Left forelimb (tissue), 1 donor: ENCODE data around the gene BEAN1.

Source experiments
- DNase-seq: peaks from one replicate; pipeline ENCODE4 v3.0.0-alpha.2; 2018; ENCODE audit warnings: low spot score

Gene BEAN1

GRCh38 chr16:66427036-66427860 is at the start of gene BEAN1:
Gene BEAN1, plus strand, starts transcription at chr16:66427295. Its CDS starts 10,382 bp downstream, at chr16:66437677.
- DNase-seq: no peak

DNA sequence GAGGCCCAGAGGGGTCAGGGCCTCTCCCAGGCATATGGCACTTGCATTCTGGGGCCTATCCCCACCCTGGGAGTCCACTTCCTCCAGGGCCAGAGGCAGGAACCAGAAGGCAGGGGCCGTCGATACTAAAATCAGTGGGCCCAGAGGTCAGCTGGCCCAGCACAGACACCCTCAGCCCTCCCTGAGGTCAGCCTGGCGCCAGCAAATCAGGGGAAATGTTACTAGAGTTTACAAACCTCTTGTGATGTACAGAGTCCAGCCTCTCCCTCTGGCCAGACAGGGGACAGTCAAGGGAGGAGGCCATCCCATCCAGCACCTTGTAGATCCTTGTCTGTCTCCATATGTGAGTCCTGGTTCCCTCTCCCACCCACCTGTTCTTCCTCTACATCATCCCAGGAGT is 49.8 kb upstream of the BEAN1 start:
- no peak for DNase-seq

DNA sequence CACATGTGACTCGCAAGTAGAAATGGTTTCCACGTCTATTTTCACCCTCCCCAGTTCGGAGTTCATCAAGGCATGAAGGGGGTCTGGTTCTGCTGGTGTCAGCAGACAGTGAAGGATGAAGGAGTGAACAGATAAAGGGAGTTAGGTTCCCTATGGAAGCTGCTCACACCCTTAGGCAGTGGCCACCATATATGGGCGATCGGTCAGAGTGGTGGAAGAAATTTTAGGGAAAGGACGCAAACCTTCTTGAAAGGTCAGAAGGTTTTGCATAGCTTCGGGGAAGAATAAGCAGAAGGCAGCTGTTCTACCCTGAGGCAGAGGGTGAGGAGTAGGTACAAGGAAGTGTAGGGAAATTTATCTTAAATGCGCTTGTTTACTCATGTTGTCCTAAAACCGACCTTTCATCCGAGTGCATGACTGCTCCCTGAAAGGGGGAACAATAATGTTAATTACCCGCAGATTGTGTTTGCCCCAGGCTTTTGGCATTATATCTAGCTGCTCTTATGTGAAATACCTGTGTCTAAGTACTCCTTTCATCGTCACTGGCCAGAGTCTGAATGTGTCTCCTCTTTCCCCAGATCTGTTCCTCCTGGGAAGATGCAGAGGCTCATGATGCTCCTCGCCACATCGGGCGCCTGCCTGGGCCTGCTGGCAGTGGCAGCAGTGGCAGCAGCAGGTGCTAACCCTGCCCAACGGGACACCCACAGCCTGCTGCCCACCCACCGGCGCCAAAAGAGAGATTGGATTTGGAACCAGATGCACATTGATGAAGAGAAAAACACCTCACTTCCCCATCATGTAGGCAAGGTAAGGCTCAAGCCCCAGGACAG is 48.1 kb upstream of the BEAN1 start:
- no peak for DNase-seq

GRCh38 chr16:66379571-66379941 is 47.5 kb upstream of the BEAN1 start:
- DNase-seq: no peak

- DNase-seq: no peak
Observed at GRCh38 chr16:66380421-66380820, 46.7 kb upstream of the BEAN1 start.

- no peak for DNase-seq
Observed at GRCh38 chr16:66381585-66382170, 45.4 kb upstream of the BEAN1 start.

- no peak for DNase-seq
Observed at GRCh38 chr16:66382171-66382965, 44.7 kb upstream of the BEAN1 start.

GRCh38 chr16:66382966-66383299 is 44.2 kb upstream of the BEAN1 start:
- DNase-seq: no peak

- DNase-seq: no peak
Observed at GRCh38 chr16:66383551-66383950, 43.5 kb upstream of the BEAN1 start.

- no peak for DNase-seq
Observed at GRCh38 chr16:66385415-66385814, 41.7 kb upstream of the BEAN1 start.

GRCh38 chr16:66386629-66387622 is 40.2 kb upstream of the BEAN1 start:
- DNase-seq: peak; percentile 53

DNA sequence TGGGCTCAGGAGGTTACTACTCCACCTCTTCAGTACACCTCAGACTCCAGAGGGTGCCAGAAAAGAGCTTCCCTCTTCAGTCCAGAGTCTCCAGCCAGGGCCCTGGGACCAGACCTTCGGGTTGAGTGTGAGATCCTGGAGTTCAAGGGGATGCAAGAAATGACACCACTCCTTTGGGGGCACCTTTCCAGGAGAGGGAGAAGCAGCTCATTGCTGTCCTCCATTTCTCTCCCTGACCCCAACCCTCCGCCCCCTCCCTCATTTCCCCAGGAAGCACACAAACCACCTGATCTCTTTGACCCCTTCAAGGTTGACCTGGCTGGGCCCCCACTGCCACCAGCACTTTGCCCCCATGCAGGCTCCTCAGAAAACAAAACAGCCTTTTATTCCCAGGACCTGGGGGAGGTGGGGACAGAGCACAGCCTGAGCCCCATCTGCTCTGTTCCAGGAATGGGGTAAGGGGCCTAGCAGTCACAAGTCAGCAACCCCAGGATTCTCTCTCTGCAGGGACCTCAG is 39.2 kb upstream of the BEAN1 start:
- DNase-seq: peak; percentile 46

DNA sequence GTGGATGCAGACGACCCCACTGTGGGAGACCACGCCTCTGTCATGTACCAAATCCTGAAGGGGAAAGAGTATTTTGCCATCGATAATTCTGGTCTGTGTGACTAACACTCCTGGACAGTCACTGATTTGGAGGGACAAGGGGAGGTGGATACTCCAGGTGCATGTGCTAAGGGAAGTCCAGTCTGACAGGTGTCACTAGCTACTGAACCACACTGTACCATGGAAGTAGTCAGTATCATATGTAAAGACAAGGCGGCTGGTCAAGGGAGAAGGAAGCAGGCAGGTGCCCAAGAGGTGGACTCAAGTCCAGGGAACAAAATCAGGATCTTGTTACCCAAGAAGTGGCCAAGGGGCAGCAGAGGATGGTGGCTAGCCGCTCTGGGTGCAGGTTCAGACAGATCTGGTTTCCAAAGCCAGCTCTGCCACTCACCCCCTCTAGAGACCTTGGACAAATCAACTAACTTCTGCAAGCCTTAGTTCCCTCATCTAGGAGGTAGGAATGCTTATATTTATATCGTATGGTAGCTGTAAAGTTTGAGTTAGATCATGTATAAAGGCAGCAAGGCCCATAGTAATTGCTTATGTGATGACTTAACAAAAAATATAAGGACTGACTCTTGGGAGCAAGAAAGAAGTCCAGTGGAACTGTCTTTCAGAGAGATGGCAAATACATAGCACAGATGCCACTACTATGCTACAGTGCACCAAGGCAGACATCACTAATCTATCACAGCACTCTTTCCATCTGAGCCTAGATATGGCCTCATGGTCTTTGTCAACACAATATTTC is 38.5 kb upstream of the BEAN1 start:
- peak; percentile 40 for DNase-seq

- peak; percentile 49 for DNase-seq
Observed at GRCh38 chr16:66389256-66390176, 37.6 kb upstream of the BEAN1 start.

GRCh38 chr16:66390346-66391108 is 36.6 kb upstream of the BEAN1 start:
- no peak for DNase-seq

- no peak for DNase-seq
Observed at GRCh38 chr16:66391726-66392670, 35.1 kb upstream of the BEAN1 start.
